Adipose tissue (tissue), 3 donors: ENCODE results near the gene GUCA1A. TPM values are rescaled to one million over a fixed set of nuclear protein-coding genes. Genes with fewer than 3 reads are reported as not detected.
"Not testable (repeated sequence)": the region's sequence is repeated elsewhere in the genome, so short reads cannot be mapped to it uniquely, and the experiment has no call there.

Source experiments
- H3K27ac ChIP-seq: one replicate; pipeline ENCODE4 v1.5.1; 2013; ENCODE audit warnings: low read depth, low read length
- WGBS, 3 donors: extraction: QIAGEN DNeasy Blood & Tissue Kit; methylation state at CpG; one replicate each; pipeline ENCODE4 v1.1.7; 2013; 5-methylcytosine and 5-hydroxymethylcytosine counted together
- polyA plus RNA-seq, 3 donors: library from polyadenylated mRNA; stranded (reverse); fragments of 200-250 nt; gene quantifications; one replicate each; pipeline ENCODE4 v1.2.3, GENCODE V29; 2013
- donor health status: healthy with polysubstance abuse.
- donor health status: Bipolar disorder and iron deficiency.
- donor health status: healthy.

The GUCA1A gene
- polyA plus RNA-seq, 3 donors: 0.22 TPM; not detected in 2

DNA sequence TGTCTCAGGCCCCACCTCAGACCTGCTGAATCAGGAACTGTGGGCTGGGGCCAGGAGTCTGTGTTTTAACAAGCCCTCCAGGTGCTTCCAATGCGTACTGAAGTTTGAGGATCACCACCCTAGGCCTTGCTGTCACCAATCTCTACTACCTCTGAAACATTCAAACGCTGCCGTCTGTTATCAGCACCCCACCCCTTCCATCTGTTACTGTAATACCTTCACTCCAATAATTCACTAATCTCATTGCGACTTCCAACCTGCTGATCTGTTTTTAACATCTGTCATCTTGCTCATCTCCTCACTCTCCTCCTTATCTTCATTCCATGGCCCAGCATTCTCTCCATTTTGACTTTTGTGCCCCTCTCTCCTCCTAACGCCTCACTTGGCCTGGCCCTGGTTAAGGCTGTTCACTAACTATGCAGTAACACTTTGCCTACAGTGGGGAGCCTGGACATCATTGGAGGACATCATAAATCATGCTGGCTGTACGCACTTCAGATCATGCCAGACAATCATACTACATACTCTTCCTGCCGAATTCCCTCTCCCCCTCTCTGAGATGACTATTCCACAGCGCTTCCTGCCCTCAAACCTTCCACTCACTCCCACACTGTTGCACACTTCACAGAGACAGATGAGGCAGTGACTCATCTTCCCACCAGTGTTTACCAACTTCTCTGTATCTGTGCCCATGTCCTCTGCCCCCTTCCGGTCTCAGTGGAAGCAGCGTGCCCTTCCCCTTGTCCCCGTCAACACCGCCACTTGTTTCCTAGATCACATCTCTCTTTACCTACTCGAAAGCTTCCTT is 24.6 kb downstream of the GUCA1A start:
- no peak overlapping the region for H3K27ac ChIP-seq
- WGBS, 3 donors: 67 to 76% (median 76%) methylated on average over 13 of the region's 13 CpGs

- 82 to 93% (median 85%) methylated on average over 5 of the region's 5 CpGs for WGBS, 3 donors
- H3K27ac ChIP-seq: no peak overlapping the region
Measured at GRCh38 chr6:42199106-42199981, 26.2 kb downstream of the GUCA1A start.

- 44 to 66% (median 56%) methylated on average over 1 of the region's 1 CpG for WGBS, 3 donors
- no peak overlapping the region for H3K27ac ChIP-seq
Measured at GRCh38 chr6:42200035-42200434, 26.9 kb downstream of the GUCA1A start.

- no peak overlapping the region for H3K27ac ChIP-seq
- WGBS, 3 donors: 45 to 66% (median 63%) methylated on average over 3 of the region's 3 CpGs
Measured at GRCh38 chr6:42201382-42201781, 28.2 kb downstream of the GUCA1A start.

GRCh38 chr6:42202131-42202915 is 29.2 kb downstream of the GUCA1A start:
- WGBS, 3 donors: 86 to 92% (median 92%) methylated on average over 13 of the region's 13 CpGs
- not testable (repeated sequence) for H3K27ac ChIP-seq

DNA sequence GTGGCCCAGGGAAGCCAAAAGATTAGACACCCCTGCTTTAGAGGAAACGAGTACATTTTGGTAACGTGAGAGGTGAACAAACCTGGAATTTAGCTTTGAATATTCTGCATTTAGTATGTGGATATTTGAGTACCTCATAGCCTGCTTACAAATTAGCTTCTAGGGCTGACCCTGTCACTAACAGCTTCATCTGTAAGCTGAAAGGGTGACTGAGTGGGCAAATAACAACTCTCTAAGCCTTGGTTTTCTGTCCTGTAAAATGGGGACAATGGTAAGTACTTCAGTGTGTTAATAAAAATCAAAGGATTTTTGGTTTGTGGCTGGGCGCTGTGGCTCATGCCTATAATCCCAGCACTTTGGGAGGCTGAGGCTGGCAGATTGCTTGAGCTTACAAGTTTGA is 30.0 kb downstream of the GUCA1A start:
- 83 to 98% (median 95%) methylated on average over 3 of the region's 3 CpGs for WGBS, 3 donors
- H3K27ac ChIP-seq: no peak overlapping the region

DNA sequence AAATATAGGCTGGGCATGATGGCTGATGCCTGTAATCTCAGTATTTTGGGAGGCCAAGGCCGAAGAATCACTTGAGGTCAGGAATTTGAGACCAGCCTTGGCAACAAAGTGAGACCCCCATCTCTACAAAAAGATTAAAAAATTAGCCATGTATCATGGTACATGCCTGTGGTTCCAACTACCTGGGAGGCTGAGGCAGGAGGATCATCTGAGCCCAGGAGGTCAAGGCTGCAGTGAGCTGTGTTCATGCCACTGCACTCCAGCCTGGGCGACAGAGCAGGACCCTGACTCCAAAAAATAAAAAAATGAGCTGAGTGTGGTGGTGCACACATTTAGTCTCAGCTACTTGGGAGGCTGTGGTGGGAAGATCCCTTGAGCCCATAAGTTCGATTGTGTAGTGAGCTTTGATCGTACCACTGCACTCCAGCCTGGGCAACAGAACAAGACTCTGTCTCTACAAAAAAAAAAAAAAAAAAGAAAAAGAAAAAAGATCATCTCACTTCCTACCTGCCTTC is 31.7 kb downstream of the GUCA1A start:
- H3K27ac ChIP-seq: no peak overlapping the region
- WGBS, 3 donors: 71 to 98% (median 95%) methylated on average over 4 of the region's 4 CpGs

DNA sequence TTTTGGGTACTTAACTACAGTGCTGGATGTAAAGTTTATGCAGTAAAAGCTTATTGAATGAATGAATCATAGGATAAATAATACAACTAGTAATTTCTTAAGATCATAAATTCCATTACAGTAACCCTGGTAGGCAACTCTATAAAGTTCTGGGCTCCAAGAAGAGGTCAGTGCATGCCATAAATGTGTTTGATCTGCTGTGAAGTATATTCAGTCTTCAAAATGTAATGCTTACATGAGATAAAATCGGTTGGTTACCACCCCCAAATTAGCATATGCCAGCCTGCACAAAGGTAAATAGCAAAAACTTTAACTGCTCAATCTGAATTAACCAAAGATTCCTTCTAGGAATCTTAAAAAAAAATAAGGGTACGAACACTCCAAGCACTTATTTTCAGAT is 34.4 kb downstream of the GUCA1A start:
- WGBS, 3 donors: 59 to 89% (median 83%) methylated on average over 2 of the region's 2 CpGs
- H3K27ac ChIP-seq: not testable (repeated sequence)

DNA sequence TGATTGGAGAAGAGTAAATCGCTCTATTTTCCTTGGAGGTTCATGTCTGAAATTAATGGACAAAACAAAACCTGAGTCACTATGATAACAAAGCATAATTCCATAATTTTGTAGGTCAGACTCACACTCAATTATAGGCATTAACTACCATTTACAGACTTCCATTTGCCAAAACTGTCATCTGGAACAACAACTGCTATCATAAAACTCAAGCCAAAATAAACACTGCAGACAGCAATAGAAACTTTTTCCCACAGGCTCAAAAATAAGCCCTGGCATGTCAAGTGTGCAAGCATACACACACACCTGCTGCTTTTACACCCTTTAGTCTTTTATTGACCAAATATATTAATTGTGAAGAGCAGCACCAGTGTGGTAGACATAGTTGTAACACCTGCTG is 37.4 kb downstream of the GUCA1A start:
- WGBS, 3 donors: no CpG with 5 or more reads among the region's 1 CpG
- H3K27ac ChIP-seq: no peak overlapping the region

GRCh38 chr6:42211726-42212125 is 38.6 kb downstream of the GUCA1A start:
- 87 to 90% (median 87%) methylated on average over 6 of the region's 6 CpGs for WGBS, 3 donors
- no peak overlapping the region for H3K27ac ChIP-seq

- 82 to 93% (median 92%) methylated on average over 3 of the region's 3 CpGs for WGBS, 3 donors
- H3K27ac ChIP-seq: no peak overlapping the region
Measured at GRCh38 chr6:42212442-42212841, 39.3 kb downstream of the GUCA1A start.

DNA sequence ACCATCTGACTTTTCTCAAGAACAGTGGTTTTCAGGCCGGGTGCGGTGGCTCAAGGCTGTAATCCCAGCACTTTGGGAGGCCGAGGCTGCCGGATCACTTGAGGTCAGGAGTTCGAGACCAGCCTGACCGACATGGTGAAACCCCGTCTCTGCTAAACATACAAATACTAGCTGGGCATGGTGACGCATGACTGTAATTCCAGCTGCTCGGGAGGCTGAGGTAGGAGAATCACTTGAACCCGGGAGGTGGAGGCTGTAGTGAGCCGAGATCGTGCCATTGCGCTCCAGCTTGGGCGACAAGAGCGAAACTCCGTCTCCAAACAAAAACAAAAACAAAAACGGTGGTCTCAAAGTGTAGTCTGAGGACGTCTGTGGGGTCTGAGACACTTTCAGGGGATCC is 43.3 kb downstream of the GUCA1A start:
- WGBS, 3 donors: 80 to 89% (median 87%) methylated on average over 18 of the region's 18 CpGs
- not testable (repeated sequence) for H3K27ac ChIP-seq

DNA sequence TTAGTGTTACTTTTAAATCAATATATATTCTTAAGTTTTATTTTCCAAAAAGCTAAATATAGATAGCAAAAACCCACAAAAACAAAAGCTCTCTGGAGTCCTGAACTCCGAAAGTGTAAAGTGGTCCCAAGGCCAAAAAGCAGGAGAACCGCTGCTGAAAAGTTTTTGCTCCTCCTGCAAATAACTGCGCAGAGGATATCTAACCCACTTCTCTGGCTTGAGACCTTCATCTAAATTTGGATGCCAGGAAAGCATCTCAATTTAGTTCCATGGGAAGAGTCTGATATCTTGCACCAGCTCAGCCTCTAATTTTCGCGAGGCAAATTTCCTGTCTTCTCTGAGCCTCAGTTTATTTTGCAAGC is 44.0 kb downstream of the GUCA1A start:
- WGBS, 3 donors: 2 to 5% (median 2%) methylated on average over 5 of the region's 5 CpGs
- H3K27ac ChIP-seq: no peak overlapping the region

- no peak within 1 kb of the TSS for H3K27ac ChIP-seq
- 10% methylated on average over 29 of the region's 29 CpGs for WGBS, 3 donors
Measured at GRCh38 chr6:42217519-42218367, 44.6 kb downstream of the GUCA1A start, which contains the start of gene MRPS10. Gene MRPS10, minus strand, starts transcription at chr6:42217861. Its CDS starts 12 bp downstream, at chr6:42217849.

GRCh38 chr6:42220807-42221206 is 47.6 kb downstream of the GUCA1A start:
- WGBS, 3 donors: 70 to 83% (median 76%) methylated on average over 6 of the region's 6 CpGs
- H3K27ac ChIP-seq: no peak overlapping the region

- no peak overlapping the region for H3K27ac ChIP-seq
- WGBS, 3 donors: 80 to 93% (median 91%) methylated on average over 4 of the region's 4 CpGs
Measured at GRCh38 chr6:42221546-42221945, 48.4 kb downstream of the GUCA1A start.

DNA sequence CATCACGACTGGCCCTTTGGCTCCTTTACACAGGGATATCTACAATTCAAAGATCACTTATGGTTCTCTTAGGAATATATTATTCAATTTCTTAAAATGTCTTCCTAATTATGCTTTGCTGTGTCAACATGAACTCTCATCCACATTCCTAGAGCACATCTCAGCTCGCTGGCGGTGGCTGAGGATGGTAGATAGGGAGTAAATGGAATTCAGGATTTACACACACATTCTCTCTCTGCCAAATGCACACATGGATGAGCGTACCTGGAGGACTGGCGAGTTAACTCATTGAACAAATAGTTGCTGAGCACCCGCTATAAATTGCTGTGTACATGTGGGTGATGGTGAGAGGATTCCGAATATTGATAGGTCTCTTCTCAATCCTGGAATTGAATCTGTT is 49.3 kb downstream of the GUCA1A start:
- WGBS, 3 donors: 73 to 91% (median 75%) methylated on average over 7 of the region's 7 CpGs
- H3K27ac ChIP-seq: no peak overlapping the region
